ENCODE data around the gene RNF208.
A peak's percentile ranks its signal among the peaks of the same experiment; 100 is the strongest.
"Not testable (repeated sequence)": the region's sequence is repeated elsewhere in the genome, so short reads cannot be mapped to it uniquely, and the experiment has no call there.

The RNF208 gene

GRCh38 chr9:137250329-137251193 is 28.5 kb upstream of the RNF208 start:
- Histone ChIP-seq H3K4me1 (ENCODE audit: insufficient read depth, low read length) (peaks cover 36% of the 10 kb centered on the region), H3K9me3 (ENCODE audit: low read length) (no peaks in the 10 kb centered on the region), H3K36me3 (ENCODE audit: insufficient read depth, low read length) (no peaks in the 10 kb centered on the region), H3K27me3 (ENCODE audit: insufficient read depth, low read length) (no peaks in the 10 kb centered on the region), H3K4me3 (ENCODE audit: low read length) (no peak overlapping the region), H2AFZ (ENCODE audit: low read depth, low read length) (no peak overlapping the region)

GRCh38 chr9:137247916-137248175 is 25.8 kb upstream of the RNF208 start:
- Histone ChIP-seq H3K9me3 (ENCODE audit: low read length) (no peaks in the 10 kb centered on the region), H3K4me1 (ENCODE audit: insufficient read depth, low read length) (peaks cover 29% of the 10 kb centered on the region), H3K27me3 (ENCODE audit: insufficient read depth, low read length) (no peaks in the 10 kb centered on the region), H3K4me3 (ENCODE audit: low read length) (no peak overlapping the region), H3K36me3 (ENCODE audit: insufficient read depth, low read length) (peaks cover 11% of the 10 kb centered on the region), H2AFZ (ENCODE audit: low read depth, low read length) (no peak overlapping the region)

GRCh38 chr9:137247135-137247915 is 25.3 kb upstream of the RNF208 start:
- no peak overlapping the region for H2AFZ ChIP-seq (ENCODE audit: low read depth, low read length)
- no peak overlapping the region for H3K4me3 ChIP-seq (ENCODE audit: low read length)
- H3K27me3 ChIP-seq (ENCODE audit: insufficient read depth, low read length) = no peaks in the 10 kb centered on the region
- peaks cover 34% of the 10 kb centered on the region for H3K4me1 ChIP-seq (ENCODE audit: insufficient read depth, low read length)
- H3K36me3 ChIP-seq (ENCODE audit: insufficient read depth, low read length) = peaks cover 17% of the 10 kb centered on the region
- no peaks in the 10 kb centered on the region for H3K9me3 ChIP-seq (ENCODE audit: low read length)

- no peaks in the 10 kb centered on the region for H3K9me3 ChIP-seq (ENCODE audit: low read length)
- no peaks in the 10 kb centered on the region for H3K27me3 ChIP-seq (ENCODE audit: insufficient read depth, low read length)
- peaks cover 23% of the 10 kb centered on the region for H3K36me3 ChIP-seq (ENCODE audit: insufficient read depth, low read length)
- no peak overlapping the region for H2AFZ ChIP-seq (ENCODE audit: low read depth, low read length)
- peaks cover 24% of the 10 kb centered on the region for H3K4me1 ChIP-seq (ENCODE audit: insufficient read depth, low read length)
- H3K4me3 ChIP-seq (ENCODE audit: low read length) = no peak overlapping the region
Measured at GRCh38 chr9:137245450-137246421, 23.7 kb upstream of the RNF208 start.

GRCh38 chr9:137244486-137245449 is 22.7 kb upstream of the RNF208 start:
- Histone ChIP-seq H3K36me3 (ENCODE audit: insufficient read depth, low read length) (peaks cover 23% of the 10 kb centered on the region), H3K4me1 (ENCODE audit: insufficient read depth, low read length) (peaks cover 21% of the 10 kb centered on the region), H2AFZ (ENCODE audit: low read depth, low read length) (no peak overlapping the region), H3K9me3 (ENCODE audit: low read length) (no peaks in the 10 kb centered on the region), H3K27me3 (ENCODE audit: insufficient read depth, low read length) (no peaks in the 10 kb centered on the region), H3K4me3 (ENCODE audit: low read length) (no peak overlapping the region)

GRCh38 chr9:137243626-137244485 is 21.8 kb upstream of the RNF208 start:
- Histone ChIP-seq H2AFZ (ENCODE audit: low read depth, low read length) (no peak overlapping the region), H3K36me3 (ENCODE audit: insufficient read depth, low read length) (peaks cover 23% of the 10 kb centered on the region), H3K9me3 (ENCODE audit: low read length) (no peaks in the 10 kb centered on the region), H3K4me3 (ENCODE audit: low read length) (no peak overlapping the region), H3K27me3 (ENCODE audit: insufficient read depth, low read length) (no peaks in the 10 kb centered on the region), H3K4me1 (ENCODE audit: insufficient read depth, low read length) (peaks cover 22% of the 10 kb centered on the region)

- not testable (repeated sequence) for H2AFZ ChIP-seq (ENCODE audit: low read depth, low read length); H3K4me3 ChIP-seq (ENCODE audit: low read length)
Measured at GRCh38 chr9:137243266-137243625, 21.2 kb upstream of the RNF208 start.

GRCh38 chr9:137242269-137243203 is 20.5 kb upstream of the RNF208 start:
- Histone ChIP-seq H3K4me1 (ENCODE audit: insufficient read depth, low read length) (peaks cover 21% of the 10 kb centered on the region), H3K27me3 (ENCODE audit: insufficient read depth, low read length) (no peaks in the 10 kb centered on the region), H2AFZ (ENCODE audit: low read depth, low read length) (no peak overlapping the region), H3K4me3 (ENCODE audit: low read length) (peak overlapping the region; percentile 89), H3K9me3 (ENCODE audit: low read length) (no peaks in the 10 kb centered on the region), H3K36me3 (ENCODE audit: insufficient read depth, low read length) (peaks cover 23% of the 10 kb centered on the region)

More at GRCh38 chr9:137243266-137243625, 21.2 kb upstream of the RNF208 start:
- not testable (repeated sequence) for H3K27me3 ChIP-seq (ENCODE audit: insufficient read depth, low read length); H3K9me3 ChIP-seq (ENCODE audit: low read length)
- H3K36me3 ChIP-seq (ENCODE audit: insufficient read depth, low read length) = peaks cover 23% of the 10 kb centered on the region
- H3K4me1 ChIP-seq (ENCODE audit: insufficient read depth, low read length) = peaks cover 25% of the 10 kb centered on the region

- Histone ChIP-seq H2AFZ (ENCODE audit: low read depth, low read length) (no peak overlapping the region), H3K27me3 (ENCODE audit: insufficient read depth, low read length) (no peaks in the 10 kb centered on the region), H3K4me3 (ENCODE audit: low read length) (peak overlapping the region; percentile 89), H3K36me3 (ENCODE audit: insufficient read depth, low read length) (peaks cover 23% of the 10 kb centered on the region), H3K9me3 (ENCODE audit: low read length) (no peaks in the 10 kb centered on the region), H3K4me1 (ENCODE audit: insufficient read depth, low read length) (peaks cover 23% of the 10 kb centered on the region)
Measured at GRCh38 chr9:137241490-137242268, 19.6 kb upstream of the RNF208 start.

- H3K36me3 ChIP-seq (ENCODE audit: insufficient read depth, low read length) = peaks cover 23% of the 10 kb centered on the region
- H3K9me3 ChIP-seq (ENCODE audit: low read length) = no peaks in the 10 kb centered on the region
- H3K4me3 ChIP-seq (ENCODE audit: low read length) = peak within 1 kb of the TSS; percentile 89
- peak within 1 kb of the TSS; percentile 53 for H2AFZ ChIP-seq (ENCODE audit: low read depth, low read length)
- H3K27me3 ChIP-seq (ENCODE audit: insufficient read depth, low read length) = no peaks in the 10 kb centered on the region
- peaks cover 25% of the 10 kb centered on the region for H3K4me1 ChIP-seq (ENCODE audit: insufficient read depth, low read length)
Measured at GRCh38 chr9:137240841-137241489, 18.9 kb upstream of the RNF208 start, which contains the start of gene TUBB4B. TSS of gene TUBB4B (plus strand) at chr9:137241287. CDS start at chr9:137241361, 74 bp downstream.
